T-helper 2 cell treated with Interferon-gamma antibody and Interleukin-4, amounts not matched to agents 100 ng/mL and 5 ng/mL, for 36 hours (primary cell): ENCODE data around the gene SHISA9. TPM values are rescaled to one million over a fixed set of nuclear protein-coding genes. Genes with fewer than 3 reads are reported as not detected.

Experiments
- intact Hi-C: fragments of 100-400 bp; cut with micrococcal nuclease; formaldehyde crosslinking; loops from one replicate; pipeline ENCODE4 v1.15.1; 2023
- total RNA-seq: library from RNA; stranded (reverse); gene quantifications from 2 replicates; pipeline ENCODE4 v1.2.3, GENCODE V29; 2022

The SHISA9 gene
- total RNA-seq, 1 donor from 2014 or later = 0.02 TPM

- intact Hi-C loops = no loop called here
Observed at GRCh38 chr16:13067648-13068047, 166.2 kb downstream of the SHISA9 start.

GRCh38 chr16:13068912-13069583 lies 167.7 kb downstream of the SHISA9 start:
- intact Hi-C loops = no loop called here

- intact Hi-C loops = no loop called here
Observed at GRCh38 chr16:13070268-13070667, 168.9 kb downstream of the SHISA9 start.

GRCh38 chr16:13076878-13077277 lies 175.5 kb downstream of the SHISA9 start:
- intact Hi-C loops = no loop called here

GRCh38 chr16:13077816-13078215 lies 176.4 kb downstream of the SHISA9 start:
- intact Hi-C loops = no loop called here

GRCh38 chr16:13080531-13080930 lies 179.1 kb downstream of the SHISA9 start:
- intact Hi-C loops = no loop called here

GRCh38 chr16:13081825-13082331 lies 180.5 kb downstream of the SHISA9 start:
- intact Hi-C loops = no loop called here

GRCh38 chr16:13083681-13084080 lies 182.3 kb downstream of the SHISA9 start:
- intact Hi-C loops = no loop called here

GRCh38 chr16:13084331-13084730 lies 182.9 kb downstream of the SHISA9 start:
- intact Hi-C loops = no loop called here

GRCh38 chr16:13093661-13094060 lies 192.3 kb downstream of the SHISA9 start:
- intact Hi-C loops = no loop called here

- intact Hi-C loops = no loop called here
Observed at GRCh38 chr16:13095061-13095460, 193.7 kb downstream of the SHISA9 start.

- intact Hi-C loops = no loop called here
Observed at GRCh38 chr16:13098536-13098935, 197.1 kb downstream of the SHISA9 start.

GRCh38 chr16:13099822-13100221 lies 198.4 kb downstream of the SHISA9 start:
- intact Hi-C loops = no loop called here

GRCh38 chr16:13100970-13101369 lies 199.6 kb downstream of the SHISA9 start:
- intact Hi-C loops = no loop called here

- intact Hi-C loops = no loop called here
Observed at GRCh38 chr16:13101828-13102227, 200.4 kb downstream of the SHISA9 start.

- intact Hi-C loops = no loop called here
Observed at GRCh38 chr16:13102401-13102800, 201.0 kb downstream of the SHISA9 start.

GRCh38 chr16:13103831-13104530 lies 202.6 kb downstream of the SHISA9 start:
- intact Hi-C loops = no loop called here

- intact Hi-C loops = no loop called here
Observed at GRCh38 chr16:13104772-13105171, 203.4 kb downstream of the SHISA9 start.

- intact Hi-C loops = no loop called here
Observed at GRCh38 chr16:13105427-13105826, 204.0 kb downstream of the SHISA9 start.

GRCh38 chr16:13106464-13106863 lies 205.1 kb downstream of the SHISA9 start:
- intact Hi-C loops = no loop called here

GRCh38 chr16:13108126-13108525 lies 206.7 kb downstream of the SHISA9 start:
- intact Hi-C loops = no loop called here

- intact Hi-C loops = no loop called here
Observed at GRCh38 chr16:13109171-13109570, 207.8 kb downstream of the SHISA9 start.
